HAP-1 (cell line): Measurements from ENCODE around the gene PALLD.

Experiments used
- DNase-seq, 2 experiments: peaks; one replicate each; pipeline ENCODE4 v3.0.0-alpha.2; 2016 to 2020; ENCODE audit warnings: low spot score in 2 of 2
- H3K27me3 ChIP-seq: fragments of 250-450 bp; sonication (Bioruptor Pico); 2 replicates; pipeline ENCODE4 v1.5.1; 2020; ENCODE audit warnings: low read depth, mild to moderate bottlenecking, moderate library complexity
- H3K36me3 ChIP-seq: fragments of 250-450 bp; sonication (Bioruptor Pico); replicated peaks from 2 replicates; pipeline ENCODE4 v1.5.1; 2020; ENCODE audit warnings: mild to moderate bottlenecking
- H3K4me1 ChIP-seq: fragments of 250-450 bp; sonication (Bioruptor Pico); 2 replicates; pipeline ENCODE4 v1.5.1; 2020; ENCODE audit warnings: mild to moderate bottlenecking
- H3K4me3 ChIP-seq: fragments of 250-450 bp; sonication (Bioruptor Pico); 2 replicates; pipeline ENCODE4 v1.5.1; 2020; ENCODE audit warnings: mild to moderate bottlenecking, moderate library complexity
- H3K9me3 ChIP-seq: fragments of 250-450 bp; sonication (Bioruptor Pico); 2 replicates; pipeline ENCODE4 v1.5.1; 2020; ENCODE audit warnings: mild to moderate bottlenecking, moderate library complexity
- in situ Hi-C: fragments of 300-500 bp; cut with MboI; formaldehyde crosslinking; loops from 3 replicates; pipeline ENCODE4 v1.14.3; 2020; ENCODE audit warnings: low sequenced_read_pairs, inconsistent platforms, mixed read lengths

The PALLD gene

GRCh38 chr4:168832763-168833575 lies 336.1 kb downstream of the PALLD start:
- Histone ChIP-seq H3K9me3 (no peaks in the 10 kb centered on the region), H3K4me1 (peaks cover 10% of the 10 kb centered on the region), H3K36me3 (peaks cover 9% of the 10 kb centered on the region), H3K27me3 (no peaks in the 10 kb centered on the region), H3K4me3 (peak overlapping the region; percentile 88)
- DNase-seq, result peak in 1 of 2 experiments; percentile 58
- in situ Hi-C loops, result loop anchor here (10.0 kb wide), 1 partner anchor 118 kb away; no protein-coding TSS in a partner anchor

GRCh38 chr4:168833881-168834280 lies 337.0 kb downstream of the PALLD start:
- DNase-seq, result no peak
- H3K4me3 ChIP-seq, result no peak overlapping the region
- in situ Hi-C loops, result loop anchor here (10.0 kb wide), 1 partner anchor 119 kb away; no protein-coding TSS in a partner anchor
- peaks cover 10% of the 10 kb centered on the region for H3K4me1 ChIP-seq
- H3K27me3 ChIP-seq, result no peaks in the 10 kb centered on the region
- peaks cover 9% of the 10 kb centered on the region for H3K36me3 ChIP-seq
- no peaks in the 10 kb centered on the region for H3K9me3 ChIP-seq

- peaks cover 10% of the 10 kb centered on the region for H3K4me1 ChIP-seq
- DNase-seq, result no peak
- in situ Hi-C loops, result loop anchor here (10.0 kb wide), 1 partner anchor 121 kb away; no protein-coding TSS in a partner anchor
- H3K36me3 ChIP-seq, result peaks cover 9% of the 10 kb centered on the region
- no peaks in the 10 kb centered on the region for H3K9me3 ChIP-seq
- no peak overlapping the region for H3K4me3 ChIP-seq
- H3K27me3 ChIP-seq, result no peaks in the 10 kb centered on the region
These were observed 339.1 kb downstream of the PALLD start for GRCh38 chr4:168835880-168836454.

GRCh38 chr4:168836490-168836889 lies 339.6 kb downstream of the PALLD start:
- no peak overlapping the region for H3K4me3 ChIP-seq
- in situ Hi-C loops, result loop anchor here (10.0 kb wide), 1 partner anchor 122 kb away; no protein-coding TSS in a partner anchor
- H3K9me3 ChIP-seq, result no peaks in the 10 kb centered on the region
- no peak for DNase-seq
- H3K4me1 ChIP-seq, result peaks cover 5% of the 10 kb centered on the region
- H3K36me3 ChIP-seq, result peaks cover 9% of the 10 kb centered on the region
- H3K27me3 ChIP-seq, result no peaks in the 10 kb centered on the region

GRCh38 chr4:168837922-168838321 lies 341.1 kb downstream of the PALLD start:
- in situ Hi-C loops, result loop anchor here (10.0 kb wide), 1 partner anchor 123 kb away; no protein-coding TSS in a partner anchor
- no peak overlapping the region for H3K4me3 ChIP-seq
- H3K27me3 ChIP-seq, result no peaks in the 10 kb centered on the region
- DNase-seq, result no peak
- H3K36me3 ChIP-seq, result peaks cover 9% of the 10 kb centered on the region
- no peaks in the 10 kb centered on the region for H3K9me3 ChIP-seq
- peaks cover 3% of the 10 kb centered on the region for H3K4me1 ChIP-seq

GRCh38 chr4:168839758-168840391 lies 343.0 kb downstream of the PALLD start:
- in situ Hi-C loops, result loop anchor here (10.0 kb wide), 1 partner anchor 125 kb away; no protein-coding TSS in a partner anchor
- no peak for DNase-seq
- Histone ChIP-seq H3K27me3 (no peaks in the 10 kb centered on the region), H3K9me3 (no peaks in the 10 kb centered on the region), H3K36me3 (peaks cover 8% of the 10 kb centered on the region), H3K4me3 (no peak overlapping the region), H3K4me1 (peaks cover 3% of the 10 kb centered on the region)

- no peak for DNase-seq
- no peaks in the 10 kb centered on the region for H3K27me3 ChIP-seq
- in situ Hi-C loops, result no loop called here
- H3K4me1 ChIP-seq, result no peaks in the 10 kb centered on the region; the same call in 1 of the 2 replicates
- H3K9me3 ChIP-seq, result no peaks in the 10 kb centered on the region
- H3K4me3 ChIP-seq, result no peak overlapping the region
- H3K36me3 ChIP-seq, result peaks cover 4% of the 10 kb centered on the region
These were observed 343.5 kb downstream of the PALLD start for GRCh38 chr4:168840392-168840763.

GRCh38 chr4:168841000-168841671 lies 344.3 kb downstream of the PALLD start:
- in situ Hi-C loops, result no loop called here

GRCh38 chr4:168841672-168842019 lies 344.8 kb downstream of the PALLD start:
- DNase-seq, result no peak
- in situ Hi-C loops, result no loop called here

More at GRCh38 chr4:168841000-168841671, 344.3 kb downstream of the PALLD start:
- Histone ChIP-seq H3K4me3 (no peak overlapping the region), H3K27me3 (no peaks in the 10 kb centered on the region), H3K4me1 (peaks cover 6% of the 10 kb centered on the region), H3K36me3 (peaks cover 4% of the 10 kb centered on the region), H3K9me3 (no peaks in the 10 kb centered on the region)
- peak in 1 of 2 experiments; percentile 24 for DNase-seq

GRCh38 chr4:168842186-168842585 lies 345.3 kb downstream of the PALLD start:
- peaks cover 6% of the 10 kb centered on the region for H3K4me1 ChIP-seq
- no peaks in the 10 kb centered on the region for H3K9me3 ChIP-seq
- no peak for DNase-seq
- no peaks in the 10 kb centered on the region for H3K27me3 ChIP-seq
- in situ Hi-C loops, result no loop called here
- H3K4me3 ChIP-seq, result no peak overlapping the region
- H3K36me3 ChIP-seq, result peaks cover 4% of the 10 kb centered on the region

More at GRCh38 chr4:168841672-168842019, 344.8 kb downstream of the PALLD start:
- Histone ChIP-seq H3K27me3 (no peaks in the 10 kb centered on the region), H3K9me3 (no peaks in the 10 kb centered on the region), H3K4me1 (peaks cover 6% of the 10 kb centered on the region), H3K36me3 (peaks cover 4% of the 10 kb centered on the region), H3K4me3 (no peak overlapping the region)

GRCh38 chr4:168843635-168844034 lies 346.8 kb downstream of the PALLD start:
- in situ Hi-C loops, result no loop called here
- H3K9me3 ChIP-seq, result no peaks in the 10 kb centered on the region
- H3K36me3 ChIP-seq, result no peaks in the 10 kb centered on the region
- no peak for DNase-seq
- H3K4me1 ChIP-seq, result peaks cover 11% of the 10 kb centered on the region
- H3K4me3 ChIP-seq, result no peak overlapping the region
- no peaks in the 10 kb centered on the region for H3K27me3 ChIP-seq

- Histone ChIP-seq H3K27me3 (no peaks in the 10 kb centered on the region), H3K4me3 (no peak overlapping the region), H3K4me1 (peaks cover 17% of the 10 kb centered on the region), H3K36me3 (no peaks in the 10 kb centered on the region), H3K9me3 (no peaks in the 10 kb centered on the region)
- in situ Hi-C loops, result no loop called here
- no peak for DNase-seq
These were observed 347.6 kb downstream of the PALLD start for GRCh38 chr4:168844353-168845049.

GRCh38 chr4:168845897-168846296 lies 349.0 kb downstream of the PALLD start:
- Histone ChIP-seq H3K9me3 (no peaks in the 10 kb centered on the region), H3K4me1 (peaks cover 18% of the 10 kb centered on the region), H3K4me3 (no peak overlapping the region), H3K27me3 (no peaks in the 10 kb centered on the region), H3K36me3 (no peaks in the 10 kb centered on the region)
- DNase-seq, result no peak
- in situ Hi-C loops, result no loop called here
